GM21825 (cell line): Measurements from ENCODE around the gene SOX8.
"Not testable (repeated sequence)": the region's sequence is repeated elsewhere in the genome, so short reads cannot be mapped to it uniquely, and the experiment has no call there.

Source experiments
- ATAC-seq: cut with Tn5 transposase; IDR thresholded peaks from one replicate; pipeline ENCODE4 v1.9.1; 2021; ENCODE audit warnings: mild to moderate bottlenecking, moderate library complexity; ENCODE audit not compliant: unreplicated experiment

The SOX8 gene

GRCh38 chr16:1021553-1022160 is 40.1 kb downstream of the SOX8 start:
- no peak for ATAC-seq

- ATAC-seq, result no peak
Observed at GRCh38 chr16:1022466-1022865, 40.9 kb downstream of the SOX8 start.

GRCh38 chr16:1024138-1024537 is 42.6 kb downstream of the SOX8 start:
- ATAC-seq, result no peak

GRCh38 chr16:1025183-1025809 is 43.7 kb downstream of the SOX8 start:
- not testable (repeated sequence) for ATAC-seq

GRCh38 chr16:1026057-1026783 is 44.6 kb downstream of the SOX8 start:
- no peak for ATAC-seq

- ATAC-seq, result no peak
Observed at GRCh38 chr16:1026784-1027500, 45.4 kb downstream of the SOX8 start.

GRCh38 chr16:1027501-1027815 is 45.9 kb downstream of the SOX8 start:
- ATAC-seq, result no peak

- no peak for ATAC-seq
Observed at GRCh38 chr16:1028056-1028455, 46.5 kb downstream of the SOX8 start.

GRCh38 chr16:1028524-1029258 is 47.1 kb downstream of the SOX8 start:
- ATAC-seq, result no peak

GRCh38 chr16:1029259-1029545 is 47.6 kb downstream of the SOX8 start:
- no peak for ATAC-seq

GRCh38 chr16:1030473-1030901 is 48.9 kb downstream of the SOX8 start:
- no peak for ATAC-seq

GRCh38 chr16:1031666-1032065 is 50.1 kb downstream of the SOX8 start:
- ATAC-seq, result no peak

- no peak for ATAC-seq
Observed at GRCh38 chr16:1032607-1033006, 51.0 kb downstream of the SOX8 start.

GRCh38 chr16:1033128-1033679 is 51.6 kb downstream of the SOX8 start:
- ATAC-seq, result no peak

GRCh38 chr16:1034230-1035065 is 52.9 kb downstream of the SOX8 start:
- no peak for ATAC-seq

- ATAC-seq, result no peak
Observed at GRCh38 chr16:1035066-1035415, 53.5 kb downstream of the SOX8 start.

GRCh38 chr16:1036166-1036565 is 54.6 kb downstream of the SOX8 start:
- ATAC-seq, result no peak
